SK-N-SH treated with all-trans-retinoic acid at 6 μM for 48 hours (cell line): ENCODE measurements around the gene LCMT1.

Experiments used
- ATAC-seq: fragments of 200-7000 bp; cut with Tn5 transposase; 3 replicates; pipeline ENCODE4 v1.9.1; 2020; ENCODE audit warnings: mild to moderate bottlenecking, moderate library complexity
- ARNTL ChIP-seq: fragments of 450-650 bp; formaldehyde crosslinking; IDR thresholded peaks from 2 replicates; pipeline ENCODE4 v1.5.0; 2020; ENCODE audit warnings: low read depth, mild to moderate bottlenecking, moderate library complexity, borderline replicate concordance
- BACH2 ChIP-seq: fragments of 250-450 bp; sonication (Bioruptor Pico); IDR thresholded peaks from 2 replicates; pipeline ENCODE4 v1.9.0; 2021; ENCODE audit warnings: mild to moderate bottlenecking, borderline replicate concordance
- CSDC2 ChIP-seq: fragments of 250-450 bp; sonication (Bioruptor Pico); IDR thresholded peaks from 2 replicates; pipeline ENCODE4 v1.5.0; 2020; ENCODE audit warnings: mild to moderate bottlenecking, moderate library complexity
- ESRRG ChIP-seq: fragments of 250-450 bp; sonication (Bioruptor Pico); IDR thresholded peaks from 2 replicates; pipeline ENCODE4 v1.6.1; 2021; ENCODE audit warnings: mild to moderate bottlenecking
- GLIS3 ChIP-seq: fragments of 250-450 bp; sonication (Bioruptor Pico); IDR thresholded peaks from 2 replicates; pipeline ENCODE4 v1.5.0; 2020; ENCODE audit warnings: mild to moderate bottlenecking, moderate library complexity
- OSR1 ChIP-seq: fragments of 250-450 bp; sonication (Bioruptor Pico); IDR thresholded peaks from 2 replicates; pipeline ENCODE4 v1.8.0; 2022; ENCODE audit warnings: moderate library complexity, mild to moderate bottlenecking, inconsistent platforms
- PPARA ChIP-seq: fragments of 250-450 bp; sonication (Bioruptor Pico); IDR thresholded peaks from 2 replicates; pipeline ENCODE4 v1.5.0; 2020; ENCODE audit warnings: mild to moderate bottlenecking, borderline replicate concordance
- RARB ChIP-seq: fragments of 250-450 bp; sonication (Bioruptor Pico); IDR thresholded peaks from 2 replicates; pipeline ENCODE4 v1.8.0; 2021; ENCODE audit warnings: mild to moderate bottlenecking, moderate library complexity
- TCF4 ChIP-seq: fragments of 250-450 bp; sonication (Bioruptor Pico); IDR thresholded peaks from 2 replicates; pipeline ENCODE4 v1.8.0; 2021; ENCODE audit warnings: mild to moderate bottlenecking, moderate library complexity, borderline replicate concordance
- TOX ChIP-seq: fragments of 250-450 bp; sonication (Bioruptor Pico); IDR thresholded peaks from 2 replicates; pipeline ENCODE4 v1.8.0; 2021; ENCODE audit warnings: mild to moderate bottlenecking, moderate library complexity, borderline replicate concordance
- ZC3H10 ChIP-seq: fragments of 250-450 bp; sonication (Bioruptor Pico); IDR thresholded peaks from 2 replicates; pipeline ENCODE4 v1.5.1; 2021; ENCODE audit warnings: mild to moderate bottlenecking, moderate library complexity
- ZFP3 ChIP-seq: fragments of 250-450 bp; sonication (Bioruptor Pico); IDR thresholded peaks from 2 replicates; pipeline ENCODE4 v1.5.0; 2020; ENCODE audit warnings: mild to moderate bottlenecking, moderate library complexity
- ZFP30 ChIP-seq: fragments of 450-650 bp; formaldehyde crosslinking; IDR thresholded peaks from 2 replicates; pipeline ENCODE4 v1.5.0; 2022; ENCODE audit warnings: mild to moderate bottlenecking, moderate library complexity
- ZNF565 ChIP-seq: fragments of 450-650 bp; formaldehyde crosslinking; conservative IDR thresholded peaks from 2 replicates; pipeline ENCODE4 v1.5.0; 2020; ENCODE audit warnings: low read depth, mild to moderate bottlenecking, moderate library complexity
- ZNF70 ChIP-seq: fragments of 450-650 bp; formaldehyde crosslinking; IDR thresholded peaks from 2 replicates; pipeline ENCODE4 v1.5.0; 2020; ENCODE audit warnings: mild to moderate bottlenecking, moderate library complexity
- TF ChIP-seq, protein P1 (sequence below): fragments of 250-450 bp; sonication (Bioruptor Pico); IDR thresholded peaks from 2 replicates; pipeline ENCODE4 v1.8.0; 2021; ENCODE audit warnings: low read depth, mild to moderate bottlenecking, moderate library complexity, borderline replicate concordance
- TF ChIP-seq, protein P2 (sequence below): fragments of 250-450 bp; sonication (Bioruptor Pico); IDR thresholded peaks from 2 replicates; pipeline ENCODE4 v1.8.0; 2020; ENCODE audit warnings: mild to moderate bottlenecking, moderate library complexity, borderline replicate concordance
- TF ChIP-seq, protein P3 (sequence below): fragments of 250-450 bp; sonication (Bioruptor Pico); IDR thresholded peaks from 2 replicates; pipeline ENCODE4 v1.5.0; 2020; ENCODE audit warnings: mild to moderate bottlenecking, moderate library complexity
- TF ChIP-seq, protein P4 (sequence below): fragments of 250-450 bp; sonication (Bioruptor Pico); IDR thresholded peaks from 2 replicates; pipeline ENCODE4 v1.5.1; 2020; ENCODE audit warnings: low read depth, mild to moderate bottlenecking, moderate library complexity

Gene LCMT1

DNA sequence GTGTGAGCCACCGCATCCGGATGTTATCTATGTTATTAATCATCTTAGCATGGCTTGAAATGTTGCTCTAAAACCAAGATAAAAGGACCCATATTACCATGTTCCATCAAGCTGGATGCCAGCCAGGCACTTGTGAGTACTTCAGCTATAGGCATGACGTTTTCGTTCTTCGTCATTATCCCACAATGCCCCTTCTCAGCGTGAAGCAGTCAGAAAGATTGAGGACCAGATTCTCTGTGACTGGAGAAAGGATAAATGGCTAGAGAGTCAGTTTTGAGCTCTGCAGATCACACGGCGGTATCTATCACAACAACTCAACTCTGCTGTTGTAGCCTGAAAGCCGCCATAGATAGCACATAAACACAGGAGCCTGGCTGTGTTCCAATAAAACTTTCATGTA lies 29.8 kb upstream of the LCMT1 start (continued):
- no peak for TF ChIP-seq TOX (CRISPR knock-in tag)
- TF ChIP-seq TCF4 = no peak
- no peak for TF ChIP-seq ZC3H10 (CRISPR knock-in tag)
- no peak for TF ChIP-seq ZFP30
- TF ChIP-seq, protein P1, sequence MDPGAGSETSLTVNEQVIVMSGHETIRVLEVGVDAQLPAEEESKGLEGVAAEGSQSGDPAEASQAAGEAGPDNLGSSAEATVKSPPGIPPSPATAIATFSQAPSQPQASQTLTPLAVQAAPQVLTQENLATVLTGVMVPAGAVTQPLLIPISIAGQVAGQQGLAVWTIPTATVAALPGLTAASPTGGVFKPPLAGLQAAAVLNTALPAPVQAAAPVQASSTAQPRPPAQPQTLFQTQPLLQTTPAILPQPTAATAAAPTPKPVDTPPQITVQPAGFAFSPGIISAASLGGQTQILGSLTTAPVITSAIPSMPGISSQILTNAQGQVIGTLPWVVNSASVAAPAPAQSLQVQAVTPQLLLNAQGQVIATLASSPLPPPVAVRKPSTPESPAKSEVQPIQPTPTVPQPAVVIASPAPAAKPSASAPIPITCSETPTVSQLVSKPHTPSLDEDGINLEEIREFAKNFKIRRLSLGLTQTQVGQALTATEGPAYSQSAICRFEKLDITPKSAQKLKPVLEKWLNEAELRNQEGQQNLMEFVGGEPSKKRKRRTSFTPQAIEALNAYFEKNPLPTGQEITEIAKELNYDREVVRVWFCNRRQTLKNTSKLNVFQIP (CRISPR knock-in tag) = no peak
- no peak for TF ChIP-seq RARB (CRISPR knock-in tag)

DNA sequence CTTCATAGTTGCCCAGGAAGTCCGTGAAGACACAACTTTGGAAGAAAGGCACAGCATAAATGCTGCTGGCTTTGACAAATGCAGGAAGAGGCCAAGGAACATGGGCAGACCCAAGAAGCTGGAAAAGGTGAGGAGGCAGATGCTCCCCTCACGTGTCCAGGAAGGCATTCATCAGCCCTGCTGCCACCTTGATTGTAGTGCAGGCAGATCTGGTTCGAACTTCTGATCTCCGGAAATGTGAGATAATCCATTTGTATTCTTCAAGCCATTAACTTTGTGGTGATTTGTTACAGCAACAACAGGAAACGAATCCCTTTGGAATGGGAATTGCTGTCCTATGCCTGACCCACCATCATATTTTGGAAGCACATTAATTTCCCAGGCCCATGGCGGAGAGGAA lies 28.5 kb upstream of the LCMT1 start:
- ATAC-seq = no peak
- TF ChIP-seq, protein P2, sequence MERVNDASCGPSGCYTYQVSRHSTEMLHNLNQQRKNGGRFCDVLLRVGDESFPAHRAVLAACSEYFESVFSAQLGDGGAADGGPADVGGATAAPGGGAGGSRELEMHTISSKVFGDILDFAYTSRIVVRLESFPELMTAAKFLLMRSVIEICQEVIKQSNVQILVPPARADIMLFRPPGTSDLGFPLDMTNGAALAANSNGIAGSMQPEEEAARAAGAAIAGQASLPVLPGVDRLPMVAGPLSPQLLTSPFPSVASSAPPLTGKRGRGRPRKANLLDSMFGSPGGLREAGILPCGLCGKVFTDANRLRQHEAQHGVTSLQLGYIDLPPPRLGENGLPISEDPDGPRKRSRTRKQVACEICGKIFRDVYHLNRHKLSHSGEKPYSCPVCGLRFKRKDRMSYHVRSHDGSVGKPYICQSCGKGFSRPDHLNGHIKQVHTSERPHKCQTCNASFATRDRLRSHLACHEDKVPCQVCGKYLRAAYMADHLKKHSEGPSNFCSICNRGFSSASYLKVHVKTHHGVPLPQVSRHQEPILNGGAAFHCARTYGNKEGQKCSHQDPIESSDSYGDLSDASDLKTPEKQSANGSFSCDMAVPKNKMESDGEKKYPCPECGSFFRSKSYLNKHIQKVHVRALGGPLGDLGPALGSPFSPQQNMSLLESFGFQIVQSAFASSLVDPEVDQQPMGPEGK = no peak
- no peak for TF ChIP-seq PPARA (CRISPR knock-in tag)
- no peak for TF ChIP-seq ARNTL (CRISPR knock-in tag)
- TF ChIP-seq ZNF565 = no peak
- TF ChIP-seq BACH2 (CRISPR knock-in tag) = no peak
- TF ChIP-seq ZFP30 = no peak
- TF ChIP-seq, protein P1 (CRISPR knock-in tag) = no peak
- no peak for TF ChIP-seq ESRRG
- no peak for TF ChIP-seq RARB (CRISPR knock-in tag)
- no peak for TF ChIP-seq ZNF70 (CRISPR knock-in tag)
- no peak for TF ChIP-seq TOX (CRISPR knock-in tag)
- TF ChIP-seq CSDC2 (CRISPR knock-in tag) = no peak
- TF ChIP-seq, all 23 proteins: peak for 0

DNA sequence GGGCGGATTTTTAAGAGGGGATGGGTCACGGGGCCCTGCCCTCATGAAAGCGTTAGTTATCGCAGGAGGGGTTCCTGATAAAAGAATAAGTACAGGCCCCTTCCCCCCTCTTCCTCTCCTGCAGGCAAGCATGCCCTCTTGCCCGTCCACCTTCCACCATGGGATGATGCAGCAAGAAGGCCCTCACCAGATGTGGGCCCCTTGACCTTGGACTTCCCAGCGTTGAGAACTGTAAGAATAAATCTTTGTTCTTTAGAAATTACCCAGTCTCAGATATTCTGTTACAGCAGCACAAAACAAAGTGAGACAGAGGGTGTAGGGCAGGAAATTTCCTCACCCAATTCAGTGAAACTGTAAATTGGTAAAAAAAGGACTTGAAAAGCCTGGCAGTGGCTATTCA lies 27.8 kb upstream of the LCMT1 start:
- ATAC-seq = no peak

More for the DNA sequence above, 27.8 kb upstream of the LCMT1 start:
- no peak for TF ChIP-seq ZNF565
- no peak for TF ChIP-seq GLIS3 (CRISPR knock-in tag)
- TF ChIP-seq ZNF70 (CRISPR knock-in tag) = no peak
- TF ChIP-seq, protein P3, sequence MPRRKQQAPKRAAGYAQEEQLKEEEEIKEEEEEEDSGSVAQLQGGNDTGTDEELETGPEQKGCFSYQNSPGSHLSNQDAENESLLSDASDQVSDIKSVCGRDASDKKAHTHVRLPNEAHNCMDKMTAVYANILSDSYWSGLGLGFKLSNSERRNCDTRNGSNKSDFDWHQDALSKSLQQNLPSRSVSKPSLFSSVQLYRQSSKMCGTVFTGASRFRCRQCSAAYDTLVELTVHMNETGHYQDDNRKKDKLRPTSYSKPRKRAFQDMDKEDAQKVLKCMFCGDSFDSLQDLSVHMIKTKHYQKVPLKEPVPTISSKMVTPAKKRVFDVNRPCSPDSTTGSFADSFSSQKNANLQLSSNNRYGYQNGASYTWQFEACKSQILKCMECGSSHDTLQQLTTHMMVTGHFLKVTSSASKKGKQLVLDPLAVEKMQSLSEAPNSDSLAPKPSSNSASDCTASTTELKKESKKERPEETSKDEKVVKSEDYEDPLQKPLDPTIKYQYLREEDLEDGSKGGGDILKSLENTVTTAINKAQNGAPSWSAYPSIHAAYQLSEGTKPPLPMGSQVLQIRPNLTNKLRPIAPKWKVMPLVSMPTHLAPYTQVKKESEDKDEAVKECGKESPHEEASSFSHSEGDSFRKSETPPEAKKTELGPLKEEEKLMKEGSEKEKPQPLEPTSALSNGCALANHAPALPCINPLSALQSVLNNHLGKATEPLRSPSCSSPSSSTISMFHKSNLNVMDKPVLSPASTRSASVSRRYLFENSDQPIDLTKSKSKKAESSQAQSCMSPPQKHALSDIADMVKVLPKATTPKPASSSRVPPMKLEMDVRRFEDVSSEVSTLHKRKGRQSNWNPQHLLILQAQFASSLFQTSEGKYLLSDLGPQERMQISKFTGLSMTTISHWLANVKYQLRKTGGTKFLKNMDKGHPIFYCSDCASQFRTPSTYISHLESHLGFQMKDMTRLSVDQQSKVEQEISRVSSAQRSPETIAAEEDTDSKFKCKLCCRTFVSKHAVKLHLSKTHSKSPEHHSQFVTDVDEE (CRISPR knock-in tag) = no peak
- no peak for TF ChIP-seq ZFP3 (CRISPR knock-in tag)
- TF ChIP-seq, protein P4, sequence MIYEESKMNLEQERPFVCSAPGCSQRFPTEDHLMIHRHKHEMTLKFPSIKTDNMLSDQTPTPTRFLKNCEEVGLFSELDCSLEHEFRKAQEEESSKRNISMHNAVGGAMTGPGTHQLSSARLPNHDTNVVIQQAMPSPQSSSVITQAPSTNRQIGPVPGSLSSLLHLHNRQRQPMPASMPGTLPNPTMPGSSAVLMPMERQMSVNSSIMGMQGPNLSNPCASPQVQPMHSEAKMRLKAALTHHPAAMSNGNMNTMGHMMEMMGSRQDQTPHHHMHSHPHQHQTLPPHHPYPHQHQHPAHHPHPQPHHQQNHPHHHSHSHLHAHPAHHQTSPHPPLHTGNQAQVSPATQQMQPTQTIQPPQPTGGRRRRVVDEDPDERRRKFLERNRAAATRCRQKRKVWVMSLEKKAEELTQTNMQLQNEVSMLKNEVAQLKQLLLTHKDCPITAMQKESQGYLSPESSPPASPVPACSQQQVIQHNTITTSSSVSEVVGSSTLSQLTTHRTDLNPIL (CRISPR knock-in tag) = no peak
- no peak for TF ChIP-seq BACH2 (CRISPR knock-in tag)
- TF ChIP-seq OSR1 (CRISPR knock-in tag) = no peak
- TF ChIP-seq, protein P1 (CRISPR knock-in tag) = no peak
- TF ChIP-seq, all 23 proteins: peak for 0
